ENCODE data around the gene TIMM21. TPM values are rescaled to one million over a fixed set of nuclear protein-coding genes. Genes with fewer than 3 reads are reported as not detected.
A peak's percentile ranks its signal among the peaks of the same experiment; 100 is the strongest.

The TIMM21 gene
- total RNA-seq, 2 experiments from 2014 or later: 27.3 to 30.8 TPM

GRCh38 chr18:74184875-74185274 lies 36.6 kb downstream of the TIMM21 start:
- POLR2A ChIA-PET: no interaction called here
- H3K27me3 Mint-ChIP-seq: peaks cover 24% of the 10 kb centered on the region
- H3K4me1 Mint-ChIP-seq: no peaks in the 10 kb centered on the region
- no peak for ATAC-seq (ENCODE audit: low read depth)
- H3K36me3 Mint-ChIP-seq: no peaks in the 10 kb centered on the region
- no peak for DNase-seq
- no peak overlapping the region for H3K4me3 Mint-ChIP-seq
- H3K9me3 Mint-ChIP-seq: no peaks in the 10 kb centered on the region
- no peak overlapping the region for H3K27ac Mint-ChIP-seq

DNA sequence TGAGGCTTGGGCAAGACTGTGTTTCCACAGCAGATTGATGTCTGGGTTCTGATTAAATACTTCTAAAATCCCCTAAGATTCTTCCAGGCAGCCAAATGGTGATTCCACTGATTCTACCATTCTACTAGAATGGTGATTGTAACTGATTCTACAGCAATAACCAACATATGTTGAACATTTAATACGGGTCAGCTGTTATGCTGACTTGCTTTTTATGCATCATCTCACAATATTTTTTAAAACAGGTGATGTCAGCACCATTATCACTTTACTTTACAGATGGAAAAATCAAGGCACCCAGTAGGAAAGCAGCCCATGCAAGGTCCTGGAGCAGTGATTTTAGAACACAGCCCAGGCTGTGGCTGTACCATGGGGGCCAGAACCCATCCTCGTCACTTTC lies 37.5 kb downstream of the TIMM21 start:
- no peaks in the 10 kb centered on the region for H3K4me1 Mint-ChIP-seq
- H3K27ac Mint-ChIP-seq: no peak overlapping the region
- ATAC-seq (ENCODE audit: low read depth) (no peak), DNase-seq (no peak)
- H3K4me3 Mint-ChIP-seq: no peak overlapping the region
- no peaks in the 10 kb centered on the region for H3K36me3 Mint-ChIP-seq
- POLR2A ChIA-PET: no interaction called here
- H3K9me3 Mint-ChIP-seq: no peaks in the 10 kb centered on the region
- peaks cover 24% of the 10 kb centered on the region for H3K27me3 Mint-ChIP-seq

DNA sequence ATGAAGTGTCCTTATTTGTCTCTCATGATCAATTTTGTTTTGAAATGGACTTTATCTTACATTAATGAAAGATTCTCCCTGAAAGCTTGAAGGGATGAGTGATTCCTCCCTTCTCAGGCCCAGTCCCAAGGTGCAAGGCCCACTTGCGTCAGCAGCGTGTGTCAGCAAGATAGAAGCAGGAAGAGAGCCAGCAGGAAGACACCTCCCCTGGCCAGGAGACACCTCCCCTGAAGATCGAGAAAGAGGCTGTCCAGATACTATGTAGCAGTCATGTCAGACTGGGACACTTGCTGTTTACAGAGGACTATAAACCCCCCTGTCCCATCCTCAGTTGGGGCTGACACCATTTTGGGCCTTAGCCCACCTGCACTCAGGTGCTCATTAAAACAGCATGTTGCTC lies 38.3 kb downstream of the TIMM21 start:
- Mint-ChIP-seq H3K27me3 (peaks cover 24% of the 10 kb centered on the region), H3K9me3 (no peaks in the 10 kb centered on the region), H3K27ac (no peak overlapping the region), H3K36me3 (no peaks in the 10 kb centered on the region), H3K4me3 (no peak overlapping the region), H3K4me1 (no peaks in the 10 kb centered on the region)
- no peak for ATAC-seq (ENCODE audit: low read depth)
- POLR2A ChIA-PET: no interaction called here
- no peak for DNase-seq

DNA sequence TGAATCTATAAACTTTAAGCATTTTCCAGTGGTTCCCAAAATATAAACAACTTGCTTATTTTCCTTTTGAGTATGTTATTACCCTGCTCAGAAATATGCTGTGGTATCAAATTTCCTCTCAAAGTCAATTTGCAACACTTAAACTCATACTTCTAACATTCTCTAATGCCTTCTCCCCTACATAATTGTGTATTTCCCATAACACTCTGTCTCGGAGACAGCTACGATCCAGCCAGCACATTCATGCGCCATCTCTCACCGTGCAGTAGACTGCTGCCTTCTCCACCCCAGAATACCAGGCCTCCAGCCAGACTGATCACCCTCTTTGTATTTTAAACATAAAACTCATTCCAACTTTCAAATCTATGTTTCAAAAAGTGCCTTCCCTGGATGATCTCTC lies 41.8 kb downstream of the TIMM21 start:
- POLR2A ChIA-PET: no interaction called here
- no peaks in the 10 kb centered on the region for H3K4me1 Mint-ChIP-seq

GRCh38 chr18:74191577-74191976 lies 43.3 kb downstream of the TIMM21 start:
- POLR2A ChIA-PET: no interaction called here
- Mint-ChIP-seq H3K36me3 (no peaks in the 10 kb centered on the region), H3K27ac (no peak overlapping the region), H3K27me3 (peaks cover 16% of the 10 kb centered on the region), H3K9me3 (no peaks in the 10 kb centered on the region), H3K4me1 (peaks cover 3% of the 10 kb centered on the region), H3K4me3 (no peak overlapping the region)
- DNase-seq: no peak
- ATAC-seq (ENCODE audit: low read depth): no peak

More for the DNA sequence above, 41.8 kb downstream of the TIMM21 start:
- Mint-ChIP-seq H3K36me3 (no peaks in the 10 kb centered on the region), H3K4me3 (no peak overlapping the region), H3K27ac (no peak overlapping the region), H3K27me3 (peaks cover 21% of the 10 kb centered on the region), H3K9me3 (no peaks in the 10 kb centered on the region)
- DNase-seq (no peak), ATAC-seq (ENCODE audit: low read depth) (no peak)

GRCh38 chr18:74194691-74195090 lies 46.4 kb downstream of the TIMM21 start:
- no peak for ATAC-seq (ENCODE audit: low read depth)
- H3K4me3 Mint-ChIP-seq: no peak overlapping the region
- POLR2A ChIA-PET: no interaction called here

GRCh38 chr18:74196220-74197119 lies 48.1 kb downstream of the TIMM21 start:
- H3K27ac Mint-ChIP-seq: peak overlapping the region; percentile 64
- peaks cover 3% of the 10 kb centered on the region for H3K4me1 Mint-ChIP-seq
- ATAC-seq (ENCODE audit: low read depth): peak; percentile 82
- no peaks in the 10 kb centered on the region for H3K36me3 Mint-ChIP-seq
- H3K4me3 Mint-ChIP-seq: peak overlapping the region; percentile 72
- no peak for DNase-seq
- peaks cover 8% of the 10 kb centered on the region for H3K27me3 Mint-ChIP-seq
- POLR2A ChIA-PET: no interaction called here
- H3K9me3 Mint-ChIP-seq: no peaks in the 10 kb centered on the region

More at GRCh38 chr18:74194691-74195090, 46.4 kb downstream of the TIMM21 start:
- Mint-ChIP-seq H3K27ac (no peak overlapping the region), H3K4me1 (peaks cover 3% of the 10 kb centered on the region), H3K27me3 (peaks cover 8% of the 10 kb centered on the region), H3K9me3 (no peaks in the 10 kb centered on the region), H3K36me3 (no peaks in the 10 kb centered on the region)
- DNase-seq: no peak

GRCh38 chr18:74197705-74198341 lies 49.5 kb downstream of the TIMM21 start:
- Mint-ChIP-seq H3K9me3 (no peaks in the 10 kb centered on the region), H3K27me3 (peaks cover 7% of the 10 kb centered on the region), H3K4me3 (no peak overlapping the region), H3K36me3 (no peaks in the 10 kb centered on the region), H3K4me1 (peaks cover 3% of the 10 kb centered on the region), H3K27ac (no peak overlapping the region)
- POLR2A ChIA-PET: no interaction called here
- ATAC-seq (ENCODE audit: low read depth): no peak
- no peak for DNase-seq

DNA sequence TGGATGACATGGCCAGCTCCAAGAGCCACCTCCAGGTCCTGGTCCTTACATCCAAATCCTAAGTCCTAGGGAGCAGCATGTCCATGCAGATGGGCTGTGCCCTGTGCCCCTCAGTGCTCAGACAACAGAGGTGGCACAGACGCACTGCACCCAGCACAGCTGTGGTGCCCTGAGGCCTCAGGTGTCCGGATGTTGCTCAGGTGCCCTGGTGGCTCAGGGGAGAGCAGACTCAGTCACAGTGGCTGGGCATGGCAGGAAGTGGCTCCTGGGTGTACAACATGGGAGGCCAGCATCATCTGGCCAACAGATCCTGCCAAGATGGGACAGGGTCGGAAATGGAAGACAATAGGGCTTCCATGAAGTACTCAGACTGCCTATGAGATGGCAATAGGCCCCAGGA lies 50.1 kb downstream of the TIMM21 start:
- H3K27me3 Mint-ChIP-seq: peaks cover 2% of the 10 kb centered on the region
- DNase-seq: no peak
- POLR2A ChIA-PET: no interaction called here
- peaks cover 3% of the 10 kb centered on the region for H3K4me1 Mint-ChIP-seq
- no peaks in the 10 kb centered on the region for H3K36me3 Mint-ChIP-seq
- no peak overlapping the region for H3K27ac Mint-ChIP-seq
- ATAC-seq (ENCODE audit: low read depth): no peak
- no peaks in the 10 kb centered on the region for H3K9me3 Mint-ChIP-seq
- no peak overlapping the region for H3K4me3 Mint-ChIP-seq

- POLR2A ChIA-PET: no interaction called here
- DNase-seq (no peak), ATAC-seq (ENCODE audit: low read depth) (no peak)
- Mint-ChIP-seq H3K4me3 (no peak overlapping the region), H3K27me3 (no peaks in the 10 kb centered on the region), H3K4me1 (peaks cover 7% of the 10 kb centered on the region), H3K27ac (no peak overlapping the region), H3K36me3 (no peaks in the 10 kb centered on the region), H3K9me3 (no peaks in the 10 kb centered on the region)
Measured at GRCh38 chr18:74200780-74201179, 52.5 kb downstream of the TIMM21 start.

- ATAC-seq (ENCODE audit: low read depth) (peak; percentile 26), DNase-seq (no peak)
- Mint-ChIP-seq H3K27ac (no peak overlapping the region), H3K27me3 (no peaks in the 10 kb centered on the region), H3K4me1 (peaks cover 5% of the 10 kb centered on the region), H3K9me3 (no peaks in the 10 kb centered on the region), H3K36me3 (no peaks in the 10 kb centered on the region), H3K4me3 (no peak overlapping the region)
- POLR2A ChIA-PET: no interaction called here
Measured at GRCh38 chr18:74203811-74204210, 55.5 kb downstream of the TIMM21 start.

DNA sequence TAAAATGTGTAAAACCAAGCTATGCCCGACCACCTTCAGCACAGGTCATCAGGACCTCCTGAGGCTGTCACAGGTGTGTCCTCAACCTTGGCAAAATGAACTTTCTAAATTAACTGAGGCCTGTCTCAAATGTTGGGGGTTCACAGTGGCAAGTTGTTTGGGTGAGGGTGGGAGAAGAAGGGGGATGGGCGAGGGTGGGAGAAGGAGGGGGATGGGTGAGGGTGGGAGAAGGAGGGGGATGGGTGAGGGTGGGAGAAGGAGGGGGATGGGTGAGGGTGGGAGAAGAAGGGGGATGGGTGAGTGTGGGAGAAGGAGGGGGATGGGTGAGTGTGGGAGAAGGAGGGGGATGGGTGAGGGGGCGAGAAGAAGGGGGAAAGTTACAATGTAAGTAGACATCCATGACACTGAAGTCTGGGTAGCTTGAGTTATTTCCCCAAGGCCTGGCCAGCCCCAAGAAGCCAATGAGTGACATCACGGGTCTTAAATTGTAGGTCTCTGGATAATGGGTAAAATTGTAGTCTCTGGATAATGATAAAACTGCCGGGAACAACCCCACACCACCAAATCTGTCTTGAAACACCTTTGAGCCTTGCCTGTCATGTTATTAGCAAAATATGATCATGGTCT lies 56.3 kb downstream of the TIMM21 start:
- Mint-ChIP-seq H3K36me3 (no peaks in the 10 kb centered on the region), H3K4me1 (peaks cover 5% of the 10 kb centered on the region), H3K9me3 (no peaks in the 10 kb centered on the region), H3K27me3 (no peaks in the 10 kb centered on the region), H3K4me3 (no peak overlapping the region), H3K27ac (no peak overlapping the region)
- POLR2A ChIA-PET: interaction anchor here (0.6 kb wide), 1 partner anchor 996 kb away, joined by 4 read pairs; no protein-coding TSS in a partner anchor
- DNase-seq: no peak
- ATAC-seq (ENCODE audit: low read depth): no peak

All from activated naive CD8-positive, alpha-beta T cell treated with anti-CD3 and anti-CD28 coated beads, Interleukin-2, amount 10 ng/mL, durations not matched to agents 7 days and 5 days (primary cell).